Activated CD8-positive, alpha-beta memory T cell treated with anti-CD3 and anti-CD28 coated beads for 36 hours (primary cell): ENCODE data around the gene ABCG1. TPM values are rescaled to one million over a fixed set of nuclear protein-coding genes. Genes with fewer than 3 reads are reported as not detected.

Experiments used
- CTCF ChIA-PET: fragments of 350-600 bp; sonication (Branson Sonifier 250); formaldehyde crosslinking; loops from one replicate; lab custom pipeline; 2021; ENCODE audit warnings: antibody characterized with exemption; lab: Charles Lee
- POLR2A ChIA-PET: fragments of 350-600 bp; sonication (Branson Sonifier 250); formaldehyde crosslinking; loops from one replicate; lab custom pipeline; 2021; ENCODE audit warnings: antibody characterized with exemption; lab: Charles Lee
- total RNA-seq, 2 experiments: library from RNA; stranded (reverse); gene quantifications; one replicate each; pipeline ENCODE4 v1.2.3, GENCODE V29; 2021

The ABCG1 gene
- total RNA-seq, 2 experiments from 2014 or later: 4.4 to 5.4 TPM

DNA sequence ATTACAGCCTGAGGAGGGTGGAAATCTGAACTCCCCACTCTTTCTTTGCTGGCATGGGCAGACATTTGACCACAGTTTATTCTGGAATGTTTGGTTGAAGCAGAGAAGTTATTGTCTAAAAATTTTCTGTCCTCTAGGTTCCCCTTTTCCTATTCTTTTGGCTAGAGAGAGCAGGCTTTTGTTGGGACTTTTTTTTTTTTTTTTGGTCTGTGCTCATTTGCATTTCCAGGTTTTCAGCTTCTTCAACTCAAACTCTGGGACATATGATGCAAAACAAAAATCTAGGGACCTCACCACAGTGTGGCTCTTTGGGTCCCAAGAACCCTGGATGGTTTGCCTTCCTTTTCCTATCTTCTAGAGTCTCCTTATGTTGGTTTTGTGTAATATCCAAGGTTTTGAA is 10.9 kb upstream of the ABCG1 start:
- POLR2A ChIA-PET: no interaction called here

DNA sequence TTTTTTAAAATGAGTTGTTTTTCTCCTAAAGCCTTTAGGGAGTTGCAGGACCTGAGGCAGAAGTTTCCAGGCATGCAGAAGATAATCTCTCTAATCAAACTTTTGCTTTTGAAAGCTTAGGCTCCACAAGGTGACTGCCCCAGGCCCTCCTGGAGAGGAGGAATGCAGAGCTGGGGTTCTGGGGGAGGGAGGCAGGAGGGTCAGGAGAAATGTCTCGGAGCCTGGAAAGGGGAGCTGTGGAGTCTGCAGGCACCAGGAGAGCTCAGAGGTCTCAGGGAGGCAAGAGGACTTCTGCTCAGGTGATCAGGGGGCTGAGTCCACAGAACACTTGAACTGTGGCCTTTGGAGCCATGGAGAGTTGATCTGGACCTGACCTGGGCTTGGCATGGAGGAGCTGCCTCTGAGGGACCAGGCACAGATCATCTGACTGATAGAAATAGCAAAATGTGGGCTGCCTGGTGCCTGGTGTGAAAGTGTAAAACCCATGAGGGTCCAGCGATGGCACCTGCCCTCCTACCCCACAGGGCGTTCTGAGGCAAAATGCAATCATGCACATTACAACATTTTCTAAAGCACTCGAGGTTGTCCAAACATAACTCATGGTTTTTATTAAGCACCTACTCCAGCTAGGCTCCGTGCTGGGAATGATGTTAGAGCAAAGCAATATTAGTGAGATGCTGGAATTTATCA is 10.0 kb upstream of the ABCG1 start:
- CTCF ChIA-PET: interaction anchor here (0.7 to 2.0 kb wide), 3 partner anchors 11 to 44 kb away, joined by 3 to 5 read pairs (median 3); no protein-coding TSS in a partner anchor
- POLR2A ChIA-PET: no interaction called here

More for the DNA sequence above, 10.9 kb upstream of the ABCG1 start:
- CTCF ChIA-PET: no interaction called here

DNA sequence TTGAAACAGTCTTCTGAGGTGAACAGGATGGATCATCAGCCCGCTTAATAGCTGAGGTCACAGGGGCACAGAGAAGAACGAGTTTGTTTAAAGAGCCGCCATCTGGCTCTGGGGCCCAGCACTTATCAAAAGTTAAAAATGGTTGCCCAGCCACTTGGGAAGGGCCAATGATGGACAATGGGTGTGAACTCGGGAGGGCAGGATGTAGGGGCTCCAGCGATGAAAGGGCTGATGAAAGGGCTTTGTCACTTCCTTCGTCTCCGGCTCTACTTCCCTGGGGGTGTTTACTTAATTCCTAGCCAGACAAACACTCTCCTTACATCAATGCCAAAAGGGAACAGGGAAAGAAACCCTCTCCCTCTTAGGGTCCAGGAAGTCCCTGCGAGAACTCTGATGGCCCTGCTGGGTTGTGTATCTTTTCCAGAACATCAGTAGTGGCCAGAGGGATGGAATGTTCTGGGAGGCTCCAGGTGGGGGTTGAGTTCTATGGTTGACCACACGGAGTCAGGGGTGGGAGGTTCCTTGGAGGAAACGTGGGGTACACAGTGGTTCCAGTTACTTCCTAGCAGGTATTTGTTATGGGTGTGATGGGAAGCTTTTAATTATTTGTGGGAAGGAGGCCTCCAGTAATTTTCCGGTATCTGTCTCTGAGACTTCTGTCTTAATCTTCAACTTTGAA is 9.0 kb upstream of the ABCG1 start:
- CTCF ChIA-PET: interaction anchor here (2.0 kb wide), 1 partner anchor 43 kb away, joined by 5 read pairs; no protein-coding TSS in a partner anchor

DNA sequence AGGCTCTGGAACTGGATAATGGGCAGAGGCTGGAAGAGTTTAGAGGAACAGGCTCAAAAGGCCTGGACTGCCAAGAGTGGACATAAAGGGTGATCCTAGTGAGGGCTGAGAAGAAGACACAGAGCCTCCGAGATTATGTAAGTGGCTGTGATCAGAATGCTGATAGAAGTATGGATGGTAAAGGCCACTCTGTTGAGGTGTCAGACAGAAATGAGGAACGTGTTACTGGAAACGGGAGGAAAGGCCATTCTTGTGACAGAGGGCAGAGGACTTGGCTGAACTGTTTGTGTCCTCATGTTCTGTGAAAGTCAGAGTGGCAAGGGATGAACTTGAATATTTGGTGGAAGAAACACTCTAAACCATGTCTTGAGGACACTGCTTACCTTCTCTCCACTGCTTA is 6.7 kb upstream of the ABCG1 start:
- CTCF ChIA-PET: no interaction called here

More for the DNA sequence above, 9.0 kb upstream of the ABCG1 start:
- POLR2A ChIA-PET: no interaction called here

DNA sequence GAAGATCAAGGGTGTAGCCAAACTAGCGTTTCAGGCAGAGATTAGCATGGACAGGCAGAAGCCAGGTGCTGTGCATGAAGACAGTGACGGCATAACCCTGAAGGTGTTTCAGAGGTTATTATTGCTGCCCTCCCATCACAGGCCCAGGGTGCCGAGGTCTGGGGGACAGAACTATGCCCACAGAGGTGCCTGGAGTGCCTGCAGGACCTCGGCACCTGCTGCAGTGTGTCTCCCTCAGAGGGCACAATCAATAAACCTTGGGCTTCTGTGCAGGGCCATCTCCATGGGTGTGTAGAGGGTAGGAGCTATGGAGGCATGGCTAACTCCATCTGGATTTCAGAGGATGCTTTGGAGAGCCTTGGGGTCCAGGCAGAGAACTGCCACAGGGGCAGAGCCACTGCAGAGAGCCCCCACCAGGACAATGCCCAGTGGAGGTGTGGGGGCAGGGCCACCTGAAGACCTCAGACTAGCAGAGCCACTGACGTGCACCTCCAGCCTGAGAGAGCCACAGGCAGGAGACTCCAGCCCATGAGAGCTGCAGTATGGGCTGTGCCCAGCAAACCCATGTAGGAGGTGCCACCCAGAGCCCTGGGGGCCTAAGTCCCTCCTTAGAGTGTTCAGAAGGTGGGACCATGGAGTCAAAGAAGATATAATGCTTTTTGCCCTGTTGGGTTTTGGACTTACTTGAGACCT is 5.7 kb upstream of the ABCG1 start:
- ChIA-PET CTCF (no interaction called here), POLR2A (no interaction called here)

More for the DNA sequence above, 6.7 kb upstream of the ABCG1 start:
- POLR2A ChIA-PET: no interaction called here

DNA sequence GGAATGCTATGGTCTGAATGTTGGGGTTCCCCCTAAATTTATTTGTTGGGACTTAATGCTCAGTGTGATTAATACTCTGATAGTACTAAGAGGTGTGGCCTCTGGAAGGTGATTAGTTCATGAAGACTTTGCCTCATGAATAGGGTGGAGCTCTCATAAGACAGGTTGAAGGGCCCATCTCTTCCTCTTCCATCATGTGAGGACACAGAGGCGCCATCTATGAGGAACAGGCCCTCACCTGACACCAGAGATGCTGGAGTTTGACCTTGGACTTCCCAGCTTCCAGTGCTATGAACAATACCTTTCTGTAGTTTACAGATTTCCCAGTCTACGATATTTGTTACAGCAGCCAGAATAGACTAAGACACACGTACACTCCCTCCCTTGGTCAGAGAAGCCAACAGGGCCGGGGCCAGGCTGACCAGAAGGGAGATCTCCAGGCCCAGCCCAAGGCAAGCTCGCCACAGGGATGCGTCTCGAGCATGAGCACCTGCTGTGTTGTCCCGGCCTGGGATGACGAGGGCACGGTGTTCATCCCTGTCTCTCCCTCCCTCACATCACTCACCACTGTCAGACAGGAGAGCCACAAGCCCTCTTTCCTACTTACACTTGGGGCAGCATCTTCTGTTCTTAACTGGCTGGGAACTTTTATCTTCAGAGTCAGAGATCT is 4.7 kb upstream of the ABCG1 start:
- ChIA-PET CTCF (interaction anchor here (1.0 kb wide), 1 partner anchor 16 kb away, joined by 3 read pairs; no protein-coding TSS in a partner anchor), POLR2A (no interaction called here)

DNA sequence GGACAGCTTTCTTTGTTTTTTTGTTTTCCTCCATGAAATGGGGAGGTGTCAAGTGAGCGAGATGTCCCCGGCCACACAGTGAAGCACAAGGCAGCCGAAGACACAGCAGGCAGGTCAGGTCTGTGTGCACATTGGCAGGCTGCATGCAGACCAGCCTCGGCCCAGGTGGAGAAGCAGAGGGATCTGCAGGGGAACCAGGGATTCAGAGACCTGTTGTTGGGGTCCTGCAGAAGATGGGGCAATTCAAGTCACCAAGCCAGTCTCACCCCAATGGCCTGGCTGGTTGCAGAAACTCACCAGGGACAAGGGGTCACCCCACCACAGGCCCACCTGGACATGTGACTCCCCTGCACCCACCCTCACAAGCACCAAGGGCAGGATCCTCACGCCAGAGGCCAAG is 4.0 kb upstream of the ABCG1 start:
- POLR2A ChIA-PET: no interaction called here
- CTCF ChIA-PET: interaction anchor here (1.0 kb wide), 1 partner anchor 15 kb away, joined by 3 read pairs; no protein-coding TSS in a partner anchor

DNA sequence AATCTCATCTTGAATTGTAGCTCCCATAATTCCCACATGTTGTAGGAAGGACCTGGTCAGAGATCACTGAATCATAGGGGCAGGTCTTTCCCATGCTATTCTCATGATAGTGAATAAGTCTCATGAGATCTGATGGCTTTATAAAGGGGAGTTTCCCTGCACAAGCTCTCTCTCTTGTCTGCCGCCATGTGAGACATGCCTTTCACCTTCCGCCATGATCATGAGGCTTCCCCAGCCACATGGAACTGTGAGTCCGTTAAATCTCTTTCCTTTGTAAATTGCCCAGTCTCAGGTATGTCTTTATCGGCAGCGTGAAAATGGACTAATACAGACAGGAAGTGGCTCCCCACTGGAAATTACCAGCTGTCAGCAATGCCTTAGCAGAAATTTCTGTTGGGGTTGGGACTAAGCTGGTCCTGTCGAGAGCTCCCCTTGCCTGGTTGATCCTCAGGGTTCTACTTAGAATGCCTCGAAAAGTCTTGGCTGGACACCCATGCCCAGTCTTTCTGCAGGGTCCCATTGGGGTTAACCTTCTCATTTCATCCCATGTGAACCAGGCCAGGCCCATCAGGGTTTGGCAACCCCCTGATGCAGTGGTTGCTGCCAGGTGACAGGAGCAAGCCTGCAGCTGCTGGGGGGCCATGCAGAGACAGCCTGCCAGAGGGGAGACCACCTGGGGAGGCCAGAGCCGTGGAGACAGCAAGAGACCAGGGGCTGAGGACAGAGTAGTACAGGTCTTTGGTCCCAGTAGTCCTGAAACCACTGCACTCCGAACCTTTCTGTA is 2.8 kb upstream of the ABCG1 start:
- ChIA-PET CTCF (interaction anchor here (0.7 kb wide), 1 partner anchor 52 kb away, joined by 3 read pairs; no protein-coding TSS in a partner anchor), POLR2A (no interaction called here)

DNA sequence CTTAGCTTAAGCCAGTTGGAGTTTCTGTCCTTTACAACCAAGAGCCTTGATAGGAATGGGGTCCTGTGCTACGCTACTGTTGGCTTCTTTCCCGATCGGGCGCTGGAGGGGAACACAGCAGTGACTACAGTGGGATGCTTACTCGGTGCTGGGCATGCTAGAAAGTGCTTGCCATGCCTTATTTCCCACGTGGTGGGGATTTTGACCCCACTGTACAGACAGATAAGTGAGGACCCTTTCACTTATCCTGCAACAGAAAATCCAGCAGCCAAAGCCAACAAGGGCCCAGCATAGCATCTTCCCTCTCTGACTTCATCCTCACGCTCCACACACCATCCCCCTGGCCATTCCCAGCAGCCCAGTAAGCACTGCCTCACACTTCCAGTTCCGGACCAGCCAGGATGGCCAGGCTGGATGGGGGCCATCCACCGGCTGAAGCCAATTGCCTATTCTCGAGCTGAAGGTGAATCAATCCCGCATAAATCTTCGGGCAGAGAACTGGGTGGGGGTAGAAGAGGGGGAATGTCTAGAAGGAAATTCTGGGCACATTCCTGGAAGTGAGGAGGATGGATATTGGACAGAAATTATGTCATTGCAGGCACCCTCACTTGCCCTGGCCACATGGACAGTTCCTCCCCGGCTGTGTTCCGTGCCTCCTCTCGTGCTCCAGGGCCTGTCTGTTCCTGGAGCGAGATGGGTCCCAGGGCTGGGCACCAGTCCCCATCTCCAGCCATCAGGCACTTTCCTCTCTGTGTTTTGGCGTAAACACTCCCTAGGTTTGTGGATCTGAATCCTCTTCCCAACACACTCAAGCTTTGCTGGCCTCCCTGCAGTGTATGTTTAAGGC is 2.0 kb upstream of the ABCG1 start:
- POLR2A ChIA-PET: no interaction called here
- CTCF ChIA-PET: interaction anchor here (0.7 kb wide), 1 partner anchor 293 kb away, joined by 4 read pairs; no protein-coding TSS in a partner anchor

DNA sequence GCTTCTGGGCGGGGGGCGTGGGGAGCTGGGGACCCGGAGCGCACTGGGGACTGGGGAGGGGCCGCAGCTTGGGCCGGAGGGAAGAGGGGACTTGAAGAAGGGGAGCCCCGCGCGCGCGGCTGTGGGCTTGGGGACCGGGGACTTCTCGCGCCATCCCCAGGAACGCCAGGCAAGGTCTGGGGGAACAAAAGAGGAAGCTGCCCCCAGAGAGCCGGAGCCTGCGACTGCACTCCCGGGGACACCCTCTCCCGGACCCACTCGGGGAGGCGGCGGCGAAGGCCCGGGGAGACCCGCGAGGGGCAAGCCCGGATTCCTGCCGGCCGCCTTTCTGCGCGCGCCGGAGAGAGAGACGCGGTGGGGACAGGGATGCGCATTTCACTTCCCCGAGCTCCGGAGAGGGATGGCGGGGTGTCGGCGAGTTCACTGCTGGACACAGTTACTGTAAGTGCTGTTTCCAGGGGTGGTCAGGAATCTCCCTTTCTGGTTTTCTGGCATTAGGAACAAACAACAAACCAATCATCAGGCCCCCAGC is 732 bp downstream of the ABCG1 start:
- POLR2A ChIA-PET: interaction anchor here (1.1 to 3.0 kb wide), 8 partner anchors 10 to 39 kb away, joined by 3 to 49 read pairs (median 10); no protein-coding TSS in a partner anchor
- CTCF ChIA-PET: interaction anchor here (0.7 to 2.3 kb wide), 11 partner anchors 9 to 91 kb away, joined by 3 to 14 read pairs (median 6); no protein-coding TSS in a partner anchor

DNA sequence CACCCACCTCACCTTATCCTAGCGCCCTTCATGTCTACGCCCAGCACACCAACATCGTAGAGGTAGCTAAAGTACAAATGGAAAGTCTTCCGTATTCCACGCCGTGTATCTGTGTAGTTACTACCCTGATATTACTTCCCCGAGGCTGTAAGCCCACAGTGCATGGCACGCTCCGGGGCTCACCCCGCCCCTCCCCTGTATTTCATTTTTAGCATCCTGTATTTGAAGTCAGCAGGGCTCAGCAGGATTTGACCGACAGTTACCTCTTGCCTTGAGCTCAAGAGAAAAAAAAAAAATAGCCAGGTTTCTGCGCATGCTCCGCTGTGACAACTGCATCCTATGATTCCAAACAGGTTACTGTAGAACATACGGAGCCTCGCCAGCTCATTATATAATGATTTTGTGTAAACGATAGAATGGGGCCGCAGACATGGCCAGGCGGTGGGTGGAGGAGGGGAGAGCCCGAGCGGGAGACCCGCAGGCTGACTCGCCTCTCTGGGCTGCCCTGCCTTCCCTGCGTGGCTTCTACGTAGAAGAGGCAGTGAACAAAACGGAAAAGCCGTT is 1.3 kb downstream of the ABCG1 start:
- ChIA-PET CTCF (interaction anchor here (0.7 to 2.3 kb wide), 11 partner anchors 8 to 90 kb away, joined by 3 to 14 read pairs (median 6); no protein-coding TSS in a partner anchor), POLR2A (interaction anchor here (0.7 to 3.0 kb wide), 9 partner anchors 9 to 220 kb away, joined by 3 to 49 read pairs (median 6); no protein-coding TSS in a partner anchor)

DNA sequence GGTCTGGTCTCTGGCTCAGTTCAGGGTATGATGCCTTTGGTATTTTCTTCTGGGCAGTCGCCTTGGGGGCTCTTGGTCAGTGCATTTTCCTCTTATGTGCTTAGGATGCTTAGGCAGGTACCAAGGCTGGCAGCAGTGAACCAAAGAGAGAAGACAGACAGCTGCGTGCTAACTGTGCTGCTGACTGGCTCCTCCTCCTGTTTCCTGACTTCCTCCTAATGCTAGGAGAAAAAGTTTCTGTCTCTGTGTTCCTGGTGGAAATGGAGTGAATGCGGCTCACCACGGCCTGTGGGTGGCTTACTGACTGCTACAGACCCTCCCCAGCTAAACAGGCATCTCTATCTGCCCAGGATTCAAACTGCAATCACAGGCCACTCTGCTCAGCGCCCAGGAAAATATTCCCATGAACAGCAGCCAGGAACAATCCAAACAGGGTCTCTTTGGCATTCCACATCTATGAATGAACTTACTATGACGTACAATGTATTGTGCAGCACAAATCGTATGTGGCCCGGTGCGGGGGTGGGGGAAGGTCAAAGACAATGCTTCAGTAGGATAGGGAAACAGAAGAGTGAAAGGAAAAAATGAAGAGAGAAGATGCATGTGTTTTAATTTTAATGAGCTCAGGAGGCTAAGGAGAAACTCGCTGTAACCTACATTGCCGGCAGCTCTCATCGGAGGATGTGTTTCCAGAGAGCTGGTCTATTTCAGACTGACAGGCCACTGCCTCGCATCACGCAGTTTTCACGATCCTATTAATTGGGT is 2.8 kb downstream of the ABCG1 start:
- POLR2A ChIA-PET: interaction anchor here (3.0 kb wide), 1 partner anchor 12 kb away, joined by 49 read pairs; no protein-coding TSS in a partner anchor
- CTCF ChIA-PET: interaction anchor here (1.1 kb wide), 1 partner anchor 33 kb away, joined by 4 read pairs; no protein-coding TSS in a partner anchor

DNA sequence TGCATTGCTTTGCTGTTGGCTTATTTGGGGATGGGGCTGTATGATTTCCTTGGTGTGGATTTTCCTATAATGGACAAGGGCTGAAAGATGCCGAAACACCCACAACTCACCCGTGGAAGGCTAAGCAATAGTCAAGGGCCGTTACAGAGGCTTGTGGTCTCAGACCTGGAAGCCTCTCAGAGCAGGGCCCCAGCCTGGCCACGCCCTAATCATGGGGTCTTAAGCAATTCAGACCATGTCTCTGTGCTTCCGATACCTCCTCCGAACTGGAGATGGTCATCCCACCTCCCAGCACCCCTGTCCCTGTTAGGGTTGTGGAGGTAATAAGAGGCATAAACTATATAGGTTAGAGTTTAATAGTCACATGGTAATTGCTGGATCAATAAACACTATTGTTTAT is 3.4 kb downstream of the ABCG1 start:
- POLR2A ChIA-PET: no interaction called here
- CTCF ChIA-PET: no interaction called here

DNA sequence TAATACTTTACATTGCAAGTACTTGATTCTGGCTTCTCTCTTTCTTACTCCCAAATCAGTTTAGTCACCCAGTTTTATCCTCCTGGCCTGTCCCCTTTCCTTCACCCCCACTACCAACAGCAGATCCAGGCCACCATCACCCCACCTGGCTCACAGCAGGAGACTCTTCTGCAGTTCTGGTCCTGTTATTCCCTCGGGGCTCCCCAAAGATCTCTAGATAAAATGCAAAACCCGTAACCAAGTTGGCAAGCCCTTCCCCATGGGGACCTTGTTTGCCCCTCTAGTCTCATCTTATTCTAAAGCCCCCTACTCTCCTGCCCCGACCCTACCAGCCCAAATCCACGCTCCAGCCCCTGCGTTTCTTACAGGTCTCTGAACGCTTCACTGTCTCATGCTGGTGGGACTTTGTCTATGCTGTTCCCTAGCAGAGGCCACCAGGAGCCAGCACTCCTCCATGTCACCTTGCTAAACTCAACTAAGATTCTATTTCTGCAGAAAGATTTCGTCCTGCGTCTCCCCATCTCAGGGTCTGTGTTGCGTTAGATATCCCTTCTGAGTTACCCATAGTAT is 4.0 kb downstream of the ABCG1 start:
- ChIA-PET POLR2A (no interaction called here), CTCF (no interaction called here)

DNA sequence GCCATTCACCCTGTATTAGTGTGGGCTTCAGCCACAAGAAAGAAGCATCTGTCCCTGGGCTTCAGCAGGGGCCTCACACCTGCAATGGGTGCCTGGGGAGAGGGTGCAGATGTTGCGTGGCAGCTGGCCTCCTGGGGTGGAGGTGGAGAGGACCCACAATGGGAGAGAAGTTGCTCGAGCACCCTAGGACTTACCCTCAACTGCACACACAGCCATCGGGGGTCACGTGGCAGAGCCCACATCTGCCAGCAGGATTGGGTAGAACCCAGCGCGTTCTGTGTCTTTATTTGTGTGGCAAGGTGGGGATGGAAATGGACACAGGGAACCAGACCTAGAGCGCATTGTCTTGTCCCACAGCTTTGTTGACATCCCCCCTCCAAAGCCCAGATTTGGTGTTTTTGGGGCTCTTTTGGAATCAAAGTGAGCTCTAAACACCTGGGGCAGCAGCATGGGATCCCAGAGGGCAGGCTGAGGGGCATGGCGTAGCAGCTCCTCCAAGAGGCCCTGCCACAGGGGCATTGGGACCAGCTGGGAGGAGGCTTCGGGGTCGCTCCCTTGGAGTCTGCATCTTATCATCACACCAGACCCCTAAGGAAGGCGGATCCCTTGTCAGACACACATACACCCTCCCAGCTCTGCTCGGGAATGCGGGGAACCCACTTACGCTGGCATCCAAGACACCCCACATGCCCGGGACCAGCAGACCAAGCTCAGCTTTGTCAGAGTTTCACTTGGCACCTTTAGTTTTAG is 5.1 kb downstream of the ABCG1 start:
- POLR2A ChIA-PET: interaction anchor here (0.6 kb wide), 1 partner anchor 9 kb away, joined by 3 read pairs; no protein-coding TSS in a partner anchor

More for the DNA sequence above, 5.1 kb downstream of the ABCG1 start:
- CTCF ChIA-PET: interaction anchor here (0.6 to 3.9 kb wide), 6 partner anchors 10 to 807 kb away, joined by 3 to 12 read pairs (median 4); no protein-coding TSS in a partner anchor
